NCI-H187 treated with DMSO at 0.1 percent for 48 hours (cell line): ENCODE data around the gene LRSAM1.

ENCODE experiments used
- DNase-seq: peaks from one replicate; lab custom pipeline; 2025; lab: John Stamatoyannopoulos, UW

Gene LRSAM1

GRCh38 chr9:127426756-127427155 lies 24.6 kb upstream of the LRSAM1 start:
- DNase-seq: no peak

- DNase-seq: no peak
These were observed 23.0 kb upstream of the LRSAM1 start for GRCh38 chr9:127428348-127428747.

DNA sequence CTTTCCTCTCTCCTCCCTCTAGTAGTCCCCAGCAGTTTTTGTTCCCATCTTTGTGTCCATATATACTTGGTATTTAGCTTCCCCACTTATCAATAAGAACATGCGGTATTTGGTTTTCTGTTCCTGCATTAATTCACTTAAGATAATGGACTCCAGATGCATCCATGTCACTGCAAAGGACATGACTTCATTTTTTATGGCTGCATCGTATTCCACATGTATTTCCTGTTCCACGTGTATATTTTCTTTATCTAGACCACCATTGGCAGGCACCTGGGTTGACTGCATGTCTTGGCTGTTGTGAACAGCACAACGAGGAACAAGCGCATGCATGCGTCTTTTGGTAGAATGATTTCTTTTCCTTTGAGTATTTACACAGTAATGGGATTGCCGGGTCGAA lies 20.9 kb upstream of the LRSAM1 start:
- DNase-seq: no peak

DNA sequence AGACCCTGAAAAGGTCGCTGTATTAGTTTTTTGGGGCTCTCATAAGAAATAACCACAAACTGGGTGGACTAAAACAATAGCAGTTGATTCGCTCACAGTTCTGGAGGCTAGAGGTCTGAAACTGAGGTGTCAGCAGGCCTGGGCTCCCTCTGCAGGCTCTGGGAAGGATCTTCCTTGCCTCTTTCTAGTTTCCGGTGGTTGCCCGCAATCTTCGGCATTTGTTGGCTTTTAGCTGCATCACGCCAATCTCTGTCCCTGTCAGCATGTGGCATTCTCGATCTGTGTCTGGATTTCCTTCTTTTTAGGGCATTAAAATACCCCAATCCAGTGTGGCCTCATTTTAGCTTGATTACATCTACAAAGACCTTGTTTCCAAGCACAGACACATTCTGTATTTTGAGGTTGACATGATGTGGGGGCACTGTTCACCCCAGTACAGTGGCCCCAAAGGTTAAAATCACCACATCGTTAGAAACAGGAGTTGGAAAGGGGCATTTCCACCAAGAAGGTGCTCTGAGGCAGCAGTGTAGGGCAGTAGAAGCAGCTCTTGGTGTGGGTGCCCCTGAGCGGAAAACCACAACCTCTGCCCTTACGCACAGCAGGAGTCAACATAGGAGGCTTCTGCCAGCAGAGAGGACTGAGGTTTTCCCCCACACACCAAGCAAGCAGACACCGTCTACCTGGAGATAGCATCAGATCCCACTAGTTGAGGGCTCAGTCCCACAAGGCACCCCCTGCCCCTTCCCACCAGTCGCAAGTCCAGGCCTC lies 13.6 kb upstream of the LRSAM1 start:
- no peak for DNase-seq

DNA sequence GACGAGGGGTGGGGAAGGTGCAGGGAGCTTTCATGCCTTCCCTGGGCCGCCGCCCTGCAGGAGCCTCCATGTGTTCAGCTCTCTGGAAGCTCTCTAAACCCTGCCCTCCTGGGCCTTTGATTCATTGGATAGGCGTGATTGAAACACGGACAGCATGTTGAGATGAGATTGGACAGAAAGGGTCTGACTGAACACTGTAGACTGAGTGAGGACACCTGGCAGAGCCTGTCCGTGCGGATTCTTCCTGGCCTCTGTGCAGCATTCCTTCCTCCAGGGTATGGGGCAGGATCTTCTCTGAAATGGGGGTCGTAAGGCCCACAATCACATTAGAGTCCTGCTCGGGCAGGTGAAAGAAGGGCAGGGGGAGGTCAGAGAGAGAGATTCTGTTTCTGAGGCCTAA lies 12.9 kb upstream of the LRSAM1 start:
- DNase-seq: no peak

DNA sequence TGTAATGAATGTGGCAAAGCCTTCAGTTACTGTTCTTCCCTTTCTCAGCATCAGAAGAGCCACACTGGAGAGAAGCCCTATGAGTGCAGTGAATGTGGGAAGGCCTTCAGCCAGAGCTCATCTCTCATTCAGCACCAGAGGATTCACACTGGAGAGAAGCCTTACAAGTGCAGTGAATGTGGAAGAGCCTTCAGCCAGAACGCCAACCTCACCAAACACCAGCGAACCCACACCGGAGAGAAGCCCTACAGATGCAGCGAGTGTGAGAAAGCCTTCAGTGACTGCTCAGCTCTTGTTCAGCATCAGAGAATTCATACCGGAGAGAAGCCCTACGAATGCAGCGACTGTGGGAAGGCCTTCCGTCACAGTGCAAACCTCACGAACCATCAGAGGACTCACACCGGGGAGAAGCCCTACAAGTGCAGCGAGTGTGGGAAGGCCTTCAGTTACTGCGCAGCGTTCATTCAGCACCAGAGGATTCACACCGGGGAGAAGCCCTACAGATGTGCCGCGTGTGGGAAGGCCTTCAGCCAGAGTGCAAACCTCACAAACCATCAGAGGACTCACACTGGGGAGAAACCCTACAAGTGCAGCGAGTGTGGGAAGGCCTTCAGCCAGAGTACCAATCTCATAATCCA lies 6.9 kb upstream of the LRSAM1 start:
- no peak for DNase-seq

- DNase-seq: no peak
These were observed 6.1 kb upstream of the LRSAM1 start for GRCh38 chr9:127444921-127445850.

DNA sequence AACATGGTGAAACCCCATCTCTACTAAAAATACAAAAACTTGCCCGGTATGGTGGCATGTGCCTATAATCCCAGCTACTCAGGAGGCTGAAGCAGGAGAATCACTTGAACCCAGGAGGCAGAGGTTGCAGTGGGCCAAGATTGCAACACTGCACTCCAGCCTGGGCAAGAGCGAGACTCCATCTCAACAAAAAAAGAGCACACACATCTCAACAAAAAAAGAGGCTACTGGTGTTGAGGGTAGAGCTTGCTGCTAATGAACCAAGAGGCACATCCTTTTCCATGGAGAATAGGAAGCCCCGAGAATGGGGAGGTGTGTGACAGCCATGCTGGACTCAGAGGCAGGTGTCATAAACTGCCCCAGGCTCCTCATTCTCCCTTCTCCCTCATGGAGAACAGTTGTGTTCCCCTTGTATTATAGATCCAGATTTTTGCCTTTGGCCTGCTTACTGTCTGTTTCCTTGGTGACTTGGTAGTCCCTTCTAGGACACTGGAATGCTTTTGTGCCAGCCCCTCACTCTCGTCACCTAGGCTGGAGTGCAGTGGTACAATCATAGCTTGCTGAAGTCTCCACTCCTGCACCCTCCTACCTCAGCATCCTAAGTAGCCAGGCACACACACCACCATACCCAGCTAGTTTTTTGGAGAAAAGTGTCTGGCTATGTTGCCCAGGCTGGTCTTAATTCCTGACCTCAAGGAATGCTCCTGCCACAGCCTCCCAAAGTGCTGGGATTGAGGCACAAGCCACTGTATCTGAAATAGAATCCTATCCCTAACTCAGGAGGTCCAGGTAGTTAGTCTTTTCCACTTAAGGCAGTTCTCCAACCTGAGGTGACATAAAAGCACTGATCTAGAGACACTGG lies 5.2 kb upstream of the LRSAM1 start:
- no peak for DNase-seq

GRCh38 chr9:127446713-127447415 lies 4.4 kb upstream of the LRSAM1 start:
- DNase-seq: no peak

GRCh38 chr9:127447416-127448111 lies 3.7 kb upstream of the LRSAM1 start:
- DNase-seq: no peak

DNA sequence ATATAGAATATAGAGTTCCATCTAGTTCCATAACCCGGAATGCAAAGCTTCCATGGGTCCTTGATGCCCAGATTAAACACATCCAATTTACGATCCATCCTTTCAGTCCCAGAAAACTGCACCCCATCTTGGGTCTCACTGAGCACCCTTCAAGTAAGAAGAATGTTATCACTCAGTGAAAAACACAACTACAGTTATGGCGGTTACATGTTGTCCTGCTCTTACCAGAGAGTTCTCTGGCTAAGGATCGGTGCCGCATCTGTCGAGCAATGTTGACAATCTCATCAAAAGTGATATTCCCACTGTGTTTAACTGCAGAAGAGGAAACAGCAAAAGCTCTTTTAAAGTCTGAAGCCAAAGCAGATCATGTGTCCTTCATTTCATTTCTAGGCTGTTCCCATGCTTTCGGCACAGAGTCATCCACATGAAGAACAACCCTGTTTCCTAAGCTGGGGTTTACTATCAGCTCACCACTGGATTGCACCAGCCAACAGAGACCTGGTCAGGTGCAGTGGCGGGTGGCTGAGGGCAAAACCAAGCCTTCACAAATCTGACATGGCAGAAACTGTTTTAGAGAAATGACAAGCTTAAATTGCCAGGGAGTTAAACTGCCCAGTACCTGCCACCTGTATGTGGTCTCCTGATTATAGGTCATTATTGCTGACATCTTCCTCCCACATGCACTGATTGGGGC lies 3.1 kb upstream of the LRSAM1 start:
- no peak for DNase-seq

DNA sequence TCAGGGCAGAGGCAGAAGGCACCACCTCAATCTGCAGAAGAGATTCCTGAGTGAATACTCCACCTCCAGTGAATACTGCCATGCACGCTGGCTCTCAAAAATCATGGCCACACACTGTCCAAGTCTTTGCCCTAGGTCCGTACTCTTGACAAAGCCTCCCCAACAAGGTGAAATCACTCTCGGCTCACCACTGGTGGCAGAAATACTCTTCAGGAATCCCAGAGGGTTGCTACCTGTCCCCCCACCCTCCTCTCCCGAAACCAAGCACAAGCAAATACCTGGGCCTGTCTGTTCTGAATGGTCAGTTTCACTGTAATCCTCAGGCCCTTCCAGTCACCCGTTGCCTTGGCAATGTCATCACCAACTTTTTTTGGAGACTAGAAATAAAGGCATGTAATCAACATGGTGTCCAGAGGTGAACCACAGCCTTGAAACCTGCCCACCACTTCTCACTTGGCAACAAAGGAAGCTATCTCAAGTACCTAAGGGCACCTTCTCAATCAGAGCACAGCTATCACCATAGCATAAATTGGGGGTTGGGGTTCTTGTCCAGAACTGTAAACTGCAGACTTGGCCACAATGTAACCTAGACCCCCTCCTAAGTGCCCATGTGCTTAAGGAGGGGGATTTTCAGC lies 1.9 kb upstream of the LRSAM1 start:
- DNase-seq: no peak

GRCh38 chr9:127450243-127450760 lies 1.0 kb upstream of the LRSAM1 start:
- DNase-seq: no peak

- DNase-seq: no peak
These were observed 223 bp downstream of the LRSAM1 start for GRCh38 chr9:127451608-127451857.

GRCh38 chr9:127451858-127452656 lies 747 bp downstream of the LRSAM1 start:
- peak; percentile 1 for DNase-seq

DNA sequence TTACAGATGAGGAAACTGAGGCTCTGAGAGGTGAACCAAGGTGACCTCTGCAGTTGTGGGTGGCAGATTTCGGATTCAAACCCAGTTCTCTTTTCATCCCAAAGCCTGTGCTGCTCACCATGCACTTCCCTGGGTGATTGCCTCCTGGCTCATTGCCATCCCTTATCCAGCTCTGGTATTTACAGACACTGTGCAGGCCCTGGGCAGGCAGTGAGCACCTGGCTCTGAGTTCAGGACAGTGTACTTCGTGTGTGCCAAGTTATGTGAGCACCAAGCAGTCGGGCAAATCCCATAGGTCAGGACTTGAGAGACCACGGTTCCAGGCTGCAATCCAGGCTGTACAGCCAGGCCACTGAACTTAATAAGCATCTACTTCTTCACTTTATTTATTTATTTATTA lies 1.4 kb downstream of the LRSAM1 start:
- DNase-seq: no peak

GRCh38 chr9:127455324-127455992 lies 4.1 kb downstream of the LRSAM1 start:
- DNase-seq: no peak
